Keratinocyte (primary cell): ENCODE results near the gene GRHL3. TPM values are rescaled to one million over a fixed set of nuclear protein-coding genes. Genes with fewer than 3 reads are reported as not detected.

Source experiments
- DNase-seq: peaks from one replicate; pipeline ENCODE4 v3.0.0-alpha.2; 2011; ENCODE audit warnings: low read depth, missing footprints, low spot score
- FAIRE-seq: peaks from 2 replicates; lab custom pipeline; 2011; peaks lifted over from hg19 to GRCh38; lab: Jason Lieb, UNC
- H2AFZ ChIP-seq: 2 replicates; pipeline ENCODE4 v1.6.0; 2012; ENCODE audit warnings: low read length, control low read depth, inconsistent platforms; ENCODE audit not compliant: control insufficient read depth
- H3K27ac ChIP-seq: 2 replicates; pipeline ENCODE4 v1.5.1; 2011; ENCODE audit warnings: low read length; ENCODE audit not compliant: control insufficient read depth, insufficient read depth
- H3K27me3 ChIP-seq: 3 replicates; pipeline ENCODE4 v1.6.0; 2011; ENCODE audit warnings: low read length; ENCODE audit not compliant: control insufficient read depth, insufficient read depth; ENCODE audit errors: extremely low read depth
- H3K36me3 ChIP-seq, 2 experiments: 2 replicates in 1 of 2; 3 replicates in 1 of 2; pipeline ENCODE4 v1.5.1; 2011; ENCODE audit warnings: low read length in 2 of 2, mild to moderate bottlenecking in 1 of 2; ENCODE audit not compliant: control insufficient read depth in 2 of 2, insufficient read depth in 2 of 2; ENCODE audit errors: extremely low read depth in 1 of 2
- H3K4me1 ChIP-seq: 3 replicates; pipeline ENCODE4 v1.5.1; 2011; ENCODE audit warnings: low read length; ENCODE audit not compliant: control insufficient read depth, insufficient read depth; ENCODE audit errors: extremely low read depth
- H3K4me2 ChIP-seq: 3 replicates; pipeline ENCODE4 v1.6.0; 2011; ENCODE audit warnings: low read depth, low read length; ENCODE audit not compliant: control insufficient read depth, insufficient read depth; ENCODE audit errors: extremely low read depth
- H3K4me3 ChIP-seq, 3 experiments: fragments of 200-600 bp in 1 of 3; sonication (generic) in 1 of 3; 2 replicates in 2 of 3; 3 replicates in 1 of 3; pipeline ENCODE4 v1.5.1; 2011 to 2016; ENCODE audit warnings: low read length in 3 of 3, mild to moderate bottlenecking in 3 of 3, control low read depth in 2 of 3, inconsistent platforms in 1 of 3, low read depth in 1 of 3, mixed read lengths in 1 of 3, mixed run types in 1 of 3, moderate library complexity in 1 of 3; ENCODE audit not compliant: control insufficient read depth in 2 of 3, insufficient read depth in 2 of 3; ENCODE audit errors: extremely low read depth in 1 of 3
- H3K79me2 ChIP-seq: 2 replicates; pipeline ENCODE4 v1.6.0; 2012; ENCODE audit warnings: low read length; ENCODE audit not compliant: control insufficient read depth, insufficient read depth
- H3K9ac ChIP-seq: 3 replicates; pipeline ENCODE4 v1.6.0; 2011; ENCODE audit warnings: low read length; ENCODE audit not compliant: control insufficient read depth, insufficient read depth; ENCODE audit errors: extremely low read depth
- H3K9me1 ChIP-seq: 3 replicates; pipeline ENCODE4 v1.6.0; 2011; ENCODE audit warnings: low read length; ENCODE audit not compliant: control insufficient read depth, insufficient read depth; ENCODE audit errors: extremely low read depth
- H3K9me3 ChIP-seq: 2 replicates; pipeline ENCODE4 v1.5.1; 2012; ENCODE audit warnings: low read depth, low read length; ENCODE audit not compliant: control insufficient read depth
- H4K20me1 ChIP-seq: 3 replicates; pipeline ENCODE4 v1.6.0; 2011; ENCODE audit warnings: low read length; ENCODE audit not compliant: control insufficient read depth, insufficient read depth; ENCODE audit errors: extremely low read depth
- CTCF ChIP-seq, 3 experiments: IDR thresholded peaks in 1 of 3; conservative IDR thresholded peaks in 1 of 3; optimal IDR thresholded peaks in 1 of 3; 2 replicates in 2 of 3; 3 replicates in 1 of 3; pipeline versions ENCODE3 to v1.5.1; 2011; ENCODE audit warnings: low read length in 3 of 3, mild to moderate bottlenecking in 3 of 3, moderate library complexity in 2 of 3, control low read depth in 1 of 3, inconsistent platforms in 1 of 3; ENCODE audit not compliant: insufficient read depth in 2 of 3; ENCODE audit errors: extremely low read depth in 1 of 3
- EZH2 ChIP-seq: IDR thresholded peaks from one replicate; pipeline ENCODE4 v1.6.1; 2012; ENCODE audit warnings: inconsistent platforms, mild to moderate bottlenecking, low read length, moderate library complexity
- dilution Hi-C: fragments of 300-500 bp; cut with MboI; formaldehyde crosslinking; loops from one replicate; pipeline ENCODE4 v1.7.0; 2020; ENCODE audit warnings: low sequenced_read_pairs; ENCODE audit not compliant: extremely low pct_ligation_motif_present
- polyA plus RNA-seq, 5 experiments: library from polyadenylated mRNA; depleted of rRNA in 3 of 5; stranded (reverse) in 3 of 5; stranded (forward) in 1 of 5; unstranded in 1 of 5; fragments of >200 nt; gene quantifications; 1 replicate in 1 of 5; 2 replicates in 3 of 5; 3 replicates in 1 of 5; pipeline versions ENCODE4 v1.2.1 to v1.2.3, GENCODE V29; 2011 to 2012; ENCODE audit warnings: missing spikeins in 2 of 5, low read depth in 1 of 5, low replicate concordance in 1 of 5

Gene GRHL3
- polyA plus RNA-seq, 1 donor (not counting 4 experiments of a cell fraction or from before 2014, with no cell fraction given) = 13.0 TPM

- Histone ChIP-seq H2AFZ (no peak overlapping the region), H3K9me3 (no peaks in the 10 kb centered on the region), H3K4me2 (no peak overlapping the region), H3K27me3 (no peaks in the 10 kb centered on the region), H3K79me2 (no peaks in the 10 kb centered on the region), H3K9me1 (no peaks in the 10 kb centered on the region), H3K36me3 (no peaks in the 10 kb centered on the region), H3K9ac (no peak overlapping the region), H3K4me3 (no peak overlapping the region), H3K4me1 (peaks cover 8% of the 10 kb centered on the region), H3K27ac (no peak overlapping the region), H4K20me1 (no peaks in the 10 kb centered on the region)
- FAIRE-seq (no peak), DNase-seq (no peak)
- dilution Hi-C loops = no loop called here
- no peak for TF ChIP-seq CTCF (optimal IDR thresholded peaks at IDR 0.05 in 1 of 3, IDR thresholded peaks at IDR 0.05 in 1 of 3, conservative IDR thresholded peaks at IDR 0.05 in 1 of 3; ENCODE audit: extremely low read depth in 1 of 3, insufficient read depth in 2 of 3, low read length in 3 of 3)
- no peak for TF ChIP-seq EZH2
Measured at GRCh38 chr1:24275104-24275410, 44.1 kb upstream of the GRHL3 start.

- Histone ChIP-seq H3K4me2 (no peak overlapping the region), H2AFZ (no peak overlapping the region), H3K4me1 (peaks cover 8% of the 10 kb centered on the region), H3K36me3 (no peaks in the 10 kb centered on the region), H3K79me2 (no peaks in the 10 kb centered on the region), H3K9me1 (no peaks in the 10 kb centered on the region), H4K20me1 (no peaks in the 10 kb centered on the region), H3K27ac (no peak overlapping the region), H3K9me3 (no peaks in the 10 kb centered on the region), H3K9ac (no peak overlapping the region), H3K4me3 (no peak overlapping the region), H3K27me3 (no peaks in the 10 kb centered on the region)
- dilution Hi-C loops = no loop called here
- DNase-seq (no peak), FAIRE-seq (no peak)
- TF ChIP-seq EZH2 = no peak
- TF ChIP-seq CTCF (optimal IDR thresholded peaks at IDR 0.05 in 1 of 3, IDR thresholded peaks at IDR 0.05 in 1 of 3, conservative IDR thresholded peaks at IDR 0.05 in 1 of 3; ENCODE audit: extremely low read depth in 1 of 3, insufficient read depth in 2 of 3, low read length in 3 of 3) = no peak
Measured at GRCh38 chr1:24275510-24275909, 43.6 kb upstream of the GRHL3 start.
